IMR-90 (cell line): ENCODE results near the gene ZNF593. TPM values are rescaled to one million over a fixed set of nuclear protein-coding genes. Genes with fewer than 3 reads are reported as not detected.
A peak's percentile ranks its signal among the peaks of the same experiment; 100 is the strongest.

Source experiments
- ATAC-seq: fragments of 200-7000 bp; cut with Tn5 transposase; 2 replicates; pipeline ENCODE4 v1.9.1; 2020; ENCODE audit warnings: low read depth, mild to moderate bottlenecking, moderate library complexity
- BruUV-seq: library from RNA; stranded (reverse); fragments of 400-500 nt; replicated peaks from 2 replicates; lab custom pipeline; 2021; lab: Mats Ljungman, UMichigan
- CTCF ChIA-PET: fragments of 300-600 bp; formaldehyde crosslinking; extraction: SDS; loops from one replicate; lab custom pipeline; 2021; ENCODE audit warnings: antibody characterized with exemption; lab: Yijun Ruan, JAX
- POLR2A ChIA-PET: fragments of 300-600 bp; sonication (Branson Sonifier 250); formaldehyde crosslinking; loops from one replicate; lab custom pipeline; 2022; ENCODE audit warnings: antibody characterized with exemption; ENCODE audit not compliant: unreplicated experiment; lab: Charles Lee
- DNase-seq: peaks from one replicate; pipeline ENCODE4 v3.0.0; 2013
- H2AFZ ChIP-seq: replicated peaks from 2 replicates; pipeline ENCODE3; 2013; ENCODE audit warnings: low read length, mild to moderate bottlenecking; ENCODE audit not compliant: poor library complexity
- H2AK5ac ChIP-seq: 2 replicates; pipeline ENCODE4 v1.6.1; 2013; ENCODE audit warnings: low read depth, low read length, inconsistent platforms
- H2AK9ac ChIP-seq: replicated peaks from 2 replicates; pipeline ENCODE3; 2013; ENCODE audit warnings: mild to moderate bottlenecking, low read depth, low read length, moderate library complexity; ENCODE audit not compliant: poor library complexity
- H2BK120ac ChIP-seq: 2 replicates; pipeline ENCODE4 v1.6.1; 2013; ENCODE audit warnings: low read depth, low read length, inconsistent platforms
- H2BK15ac ChIP-seq: 3 replicates; pipeline ENCODE4 v1.6.1; 2013; ENCODE audit warnings: low read depth, low read length, inconsistent platforms
- H2BK20ac ChIP-seq: 2 replicates; pipeline ENCODE4 v1.6.1; 2013; ENCODE audit warnings: low read depth, mild to moderate bottlenecking, inconsistent platforms, low read length, moderate library complexity
- H2BK5ac ChIP-seq: 2 replicates; pipeline ENCODE4 v1.6.1; 2013; ENCODE audit warnings: mild to moderate bottlenecking, low read depth, low read length, inconsistent platforms; ENCODE audit not compliant: poor library complexity, severe bottlenecking
- H3K14ac ChIP-seq: replicated peaks from 2 replicates; pipeline ENCODE4 v1.6.1; 2013; ENCODE audit warnings: low read depth, low read length, inconsistent platforms
- H3K18ac ChIP-seq: 2 replicates; pipeline ENCODE4 v1.6.1; 2013; ENCODE audit warnings: low read depth, low read length, control low read depth
- H3K23ac ChIP-seq: 2 replicates; pipeline ENCODE4 v1.6.1; 2013; ENCODE audit warnings: low read depth, low read length, inconsistent platforms
- H3K27ac ChIP-seq: 2 replicates; pipeline ENCODE4 v1.5.1; 2013; ENCODE audit warnings: mild to moderate bottlenecking, control low read depth, low read length; ENCODE audit not compliant: insufficient read depth
- H3K27me3 ChIP-seq: 2 replicates; pipeline ENCODE4 v1.6.1; 2013; ENCODE audit warnings: low read length; ENCODE audit not compliant: control insufficient read depth, insufficient read depth
- H3K36me3 ChIP-seq: 2 replicates; pipeline ENCODE4 v1.6.1; 2013; ENCODE audit warnings: low read length, mixed read lengths; ENCODE audit not compliant: control insufficient read depth, insufficient read depth
- H3K4ac ChIP-seq: 2 replicates; pipeline ENCODE4 v1.6.1; 2013; ENCODE audit warnings: low read depth, low read length, inconsistent platforms
- H3K4me1 ChIP-seq: 2 replicates; pipeline ENCODE4 v1.6.1; 2013; ENCODE audit warnings: low read length, mixed read lengths; ENCODE audit not compliant: control insufficient read depth, insufficient read depth
- H3K4me2 ChIP-seq: 2 replicates; pipeline ENCODE4 v1.6.1; 2013; ENCODE audit warnings: low read depth, mild to moderate bottlenecking, control low read depth, low read length, moderate library complexity
- H3K4me3 ChIP-seq: 2 replicates; pipeline ENCODE4 v1.5.1; 2013; ENCODE audit warnings: low read depth, mild to moderate bottlenecking, control low read depth, low read length, moderate library complexity; ENCODE audit not compliant: insufficient read depth
- H3K56ac ChIP-seq: 2 replicates; pipeline ENCODE4 v1.6.1; 2013; ENCODE audit warnings: low read length, inconsistent platforms; ENCODE audit not compliant: insufficient read depth; ENCODE audit errors: extremely low read depth
- H3K79me1 ChIP-seq, 2 experiments: 2 replicates each; pipeline ENCODE4 v1.6.1; 2013; ENCODE audit warnings: low read length in 2 of 2, inconsistent platforms in 1 of 2, low read depth in 1 of 2
- H3K9ac ChIP-seq: 2 replicates; pipeline ENCODE4 v1.6.1; 2013; ENCODE audit warnings: low read depth, low read length, control low read depth
- H3K9me1 ChIP-seq: 2 replicates; pipeline ENCODE4 v1.6.1; 2013; ENCODE audit warnings: low read length, inconsistent platforms; ENCODE audit not compliant: insufficient read depth
- H3K9me3 ChIP-seq: 2 replicates; pipeline ENCODE4 v1.6.1; 2013; ENCODE audit warnings: low read length; ENCODE audit not compliant: control insufficient read depth, insufficient read depth
- H4K20me1 ChIP-seq: 2 replicates; pipeline ENCODE4 v1.6.1; 2013; ENCODE audit warnings: low read length, inconsistent platforms; ENCODE audit not compliant: insufficient read depth
- H4K5ac ChIP-seq: 2 replicates; pipeline ENCODE4 v1.6.1; 2013; ENCODE audit warnings: mild to moderate bottlenecking, low read depth, low read length, control low read depth
- H4K8ac ChIP-seq, 2 experiments: 2 replicates each; pipeline ENCODE4 v1.6.1; 2013; ENCODE audit warnings: low read depth in 2 of 2, low read length in 2 of 2, control low read depth in 1 of 2, inconsistent platforms in 1 of 2
- H4K91ac ChIP-seq: 2 replicates; pipeline ENCODE4 v1.6.1; 2013; ENCODE audit warnings: low read depth, low read length, inconsistent platforms; ENCODE audit not compliant: insufficient read depth
- BHLHE40 ChIP-seq: fragments of 150-350 bp; IDR thresholded peaks from 2 replicates; pipeline ENCODE4 v1.6.1; 2016; ENCODE audit warnings: mild to moderate bottlenecking, low read depth, low read length
- CEBPB ChIP-seq: IDR thresholded peaks from 2 replicates; pipeline ENCODE4 v1.6.1; 2012; ENCODE audit warnings: low read depth, low read length, improper control_type of control experiment
- RFX5 ChIP-seq: IDR thresholded peaks from 2 replicates; pipeline ENCODE4 v1.8.0; 2012; ENCODE audit warnings: low read depth, mild to moderate bottlenecking, low read length, moderate library complexity
- USF2 ChIP-seq: fragments of 150-350 bp; IDR thresholded peaks from 2 replicates; pipeline ENCODE4 v1.6.1; 2017; ENCODE audit warnings: mild to moderate bottlenecking, antibody characterized with exemption, low read length, low read depth
- WGBS, 2 experiments: methylation state at CpG; one replicate each; pipeline versions ENCODE4 v1.1.5 to v1.1.7; 2013; ENCODE audit warnings: missing lambda C conversion rate in 2 of 2; ENCODE audit not compliant: insufficient read length in 1 of 2; ENCODE audit errors: extremely low coverage in 2 of 2; 5-methylcytosine and 5-hydroxymethylcytosine counted together
- dilution Hi-C: fragments of 300-500 bp; cut with HindIII; formaldehyde crosslinking; loops from one replicate; pipeline ENCODE4 v1.14.3; 2018; ENCODE audit warnings: low sequenced_read_pairs; ENCODE audit not compliant: unreplicated experiment
- in situ Hi-C: fragments of 300-500 bp; cut with MboI; formaldehyde crosslinking; loops from 3 replicates; pipeline ENCODE4 v1.14.3; 2019; ENCODE audit warnings: low sequenced_read_pairs, inconsistent platforms, mixed read lengths
- intact Hi-C: fragments of 100-400 bp; cut with micrococcal nuclease; formaldehyde crosslinking; loops from 2 replicates; pipeline ENCODE4 v1.10.0; 2022
- polyA plus RNA-seq, 3 experiments: library from polyadenylated mRNA; depleted of rRNA; stranded (reverse); fragments of >200 nt; gene quantifications; 2 replicates each; pipeline ENCODE4 v1.2.3, GENCODE V29; 2012; ENCODE audit warnings: low replicate concordance in 1 of 3
- total RNA-seq: library from RNA; depleted of rRNA; stranded (reverse); fragments of >200 nt; gene quantifications from 2 replicates; pipeline ENCODE4 v1.2.3, GENCODE V29; 2012

The ZNF593 gene
- total and polyA plus RNA-seq, 2 of the 4 experiments (the other 2 are of a cell fraction), result 22.2 to 57.7 TPM

GRCh38 chr1:26122988-26123973 is 46.4 kb upstream of the ZNF593 start:
- H3K9ac ChIP-seq, result no peak overlapping the region
- H4K20me1 ChIP-seq, result no peaks in the 10 kb centered on the region
- no peak overlapping the region for H3K4ac ChIP-seq
- dilution Hi-C loops (no loop called here), in situ Hi-C loops (no loop called here), intact Hi-C loops (no loop called here)
- H3K9me1 ChIP-seq, result peaks cover 3% of the 10 kb centered on the region; the same call in 1 of the 2 replicates
- H3K4me3 ChIP-seq, result no peak overlapping the region
- no peak overlapping the region for H2BK15ac ChIP-seq
- no peak overlapping the region for H4K8ac ChIP-seq
- TF ChIP-seq BHLHE40 (no peak), USF2 (no peak), RFX5 (no peak), CEBPB (peak; percentile 36; the same call in 1 of the 2 replicates)
- H3K4me1 ChIP-seq, result 0 out of 2 replicates have a peak, but pooled peaks cover 1% of the 10 kb centered on the region
- no peak overlapping the region for H4K91ac ChIP-seq
- H3K27ac ChIP-seq, result no peak overlapping the region
- WGBS, 2 experiments, result no CpG with 5 or more reads among the region's 7 CpGs
- H2BK5ac ChIP-seq, result no peak overlapping the region
- H2AK9ac ChIP-seq, result no peak overlapping the region
- 0 out of 2 replicates have a peak, but pooled peaks cover 2% of the 10 kb centered on the region for H3K27me3 ChIP-seq
- no peak overlapping the region for H2AK5ac ChIP-seq
- H3K79me1 ChIP-seq, result no peaks in the 10 kb centered on the region; a peak in 1 of 4 replicates
- H3K56ac ChIP-seq, result no peak overlapping the region
- BruUV-seq, result no TSS peak
- H3K14ac ChIP-seq, result no peak overlapping the region
- H2BK20ac ChIP-seq, result no peak overlapping the region
- H3K23ac ChIP-seq, result no peak overlapping the region
- peaks cover 4% of the 10 kb centered on the region; the same call in 1 of the 2 replicates for H3K36me3 ChIP-seq
- no peak overlapping the region for H2BK120ac ChIP-seq
- no peak overlapping the region for H4K5ac ChIP-seq
- DNase-seq (peak; percentile 73), ATAC-seq (peak; percentile 57; the same call in 1 of the 2 replicates)
- no peak overlapping the region for H3K4me2 ChIP-seq
- no peak overlapping the region for H3K18ac ChIP-seq
- no peak overlapping the region for H2AFZ ChIP-seq
- H3K9me3 ChIP-seq, result no peaks in the 10 kb centered on the region
- ChIA-PET POLR2A (no interaction called here), CTCF (interaction anchor here (0.8 to 1.7 kb wide), 2 partner anchors 22 to 88 kb away, joined by 3 to 9 read pairs; no protein-coding TSS in a partner anchor)
